Measurements from ENCODE around the gene RAD18. TPM values are rescaled to one million over a fixed set of nuclear protein-coding genes. Genes with fewer than 3 reads are reported as not detected.

Gene RAD18
- total RNA-seq, 1 experiment from 2014 or later: 25.6 TPM

DNA sequence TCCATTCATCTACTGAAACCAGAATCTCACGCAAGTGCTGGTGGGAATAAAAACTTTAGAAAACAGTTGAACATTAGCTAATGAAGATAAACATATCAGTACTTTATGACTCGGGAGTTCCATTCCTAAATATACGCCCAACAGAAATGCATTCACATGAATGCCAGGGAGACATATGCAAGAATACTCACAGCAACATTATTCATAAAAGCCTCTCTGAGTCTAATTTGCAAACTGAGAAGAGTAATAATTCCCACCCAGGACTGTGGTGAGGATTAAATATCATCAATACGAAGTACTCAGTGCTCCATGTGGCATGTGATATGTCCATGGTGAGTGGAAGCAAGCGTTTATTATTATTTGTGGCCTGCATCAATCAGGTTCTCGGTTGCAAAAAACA lies 128.3 kb downstream of the RAD18 start:
- H3K36me3 ChIP-seq: no peaks in the 10 kb centered on the region
- H3K9me3 ChIP-seq (replicated peaks): no peaks in the 10 kb centered on the region
- H3K4me3 ChIP-seq: no peak overlapping the region
- no peak for DNase-seq (ENCODE audit: low read depth in 1 of 2, low spot score in 2 of 2)
- H3K27ac ChIP-seq: no peak overlapping the region
- peaks cover 4% of the 10 kb centered on the region for H3K4me1 ChIP-seq (replicated peaks)
- no peaks in the 10 kb centered on the region for H3K27me3 ChIP-seq (replicated peaks)

DNA sequence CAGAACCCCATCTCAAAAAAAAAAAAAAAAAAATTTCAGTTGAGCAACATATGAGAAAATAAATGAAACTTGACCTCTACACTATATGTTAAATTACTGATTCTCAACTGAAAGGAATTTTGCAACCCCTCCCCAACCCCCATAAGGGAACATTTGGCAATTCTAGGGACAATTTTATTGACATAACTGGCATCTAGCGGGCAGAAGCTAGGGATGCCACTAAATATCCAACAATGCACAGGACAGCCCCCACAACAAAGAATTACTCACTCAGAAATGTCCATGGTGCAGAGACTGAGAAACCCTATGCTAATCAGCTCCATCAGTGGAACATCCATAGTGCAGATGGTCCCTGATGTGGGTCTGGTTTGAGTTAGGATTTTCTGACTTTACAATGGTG lies 135.6 kb downstream of the RAD18 start:
- Histone ChIP-seq H3K4me3 (no peak overlapping the region), H3K4me1 (replicated peaks) (no peaks in the 10 kb centered on the region), H3K9me3 (replicated peaks) (no peaks in the 10 kb centered on the region), H3K27me3 (replicated peaks) (no peaks in the 10 kb centered on the region), H3K36me3 (no peaks in the 10 kb centered on the region; the same call in 1 of the 2 replicates), H3K27ac (no peak overlapping the region)
- DNase-seq (ENCODE audit: low read depth in 1 of 2, low spot score in 2 of 2): no peak

Other genes with a start within 250 kb of the RAD18 start
- gene CAV3, start 229.7 kb downstream of the RAD18 start, total RNA-seq (2014; rRNA removed; shearing (Covaris generic)): not detected in 2 replicates
- 4.4 and 5.3 TPM in 2 replicates for gene OXTR, start 193.9 kb downstream of the RAD18 start, total RNA-seq (2014; rRNA removed; shearing (Covaris generic))